Fibroblast of lung (primary cell): Measurements from ENCODE around the gene PEF1.

Experiments
- EZH2 ChIP-seq: IDR thresholded peaks from 2 replicates; pipeline ENCODE4 v1.5.1; 2012; ENCODE audit warnings: low read length, control low read depth, mild to moderate bottlenecking; ENCODE audit errors: missing control alignments
- TF ChIP-seq, protein P1 (sequence below), 2 donors: IDR thresholded peaks in 1 of 2; conservative IDR thresholded peaks in 1 of 2; 1 replicate in 1 of 2; 2 replicates in 1 of 2; pipeline ENCODE4 v1.5.1; 2011 to 2012; ENCODE audit warnings: low read length in 2 of 2, control low read depth in 1 of 2, inconsistent platforms in 1 of 2, low read depth in 1 of 2, mild to moderate bottlenecking in 1 of 2

DNA sequence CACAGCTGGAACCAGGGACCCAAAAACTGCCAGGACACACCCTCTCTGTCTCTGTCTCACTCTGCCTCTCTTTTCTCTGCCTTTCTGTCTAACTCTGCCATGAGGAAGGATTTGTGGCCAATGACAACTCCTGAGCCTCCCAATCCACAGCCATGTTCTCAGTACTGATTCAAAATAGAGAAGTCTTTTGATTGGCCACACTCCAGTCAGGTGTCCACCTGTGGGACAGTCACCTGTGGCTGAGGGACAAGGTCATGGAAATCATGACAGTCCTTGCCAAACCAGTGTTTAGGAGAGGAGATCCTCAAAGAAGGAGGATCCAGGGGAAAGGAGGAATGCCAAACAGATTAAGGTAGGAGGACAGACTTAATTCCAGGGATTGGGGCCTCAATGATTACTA, 52.5 kb downstream of the PEF1 start:
- TF ChIP-seq, protein P1, sequence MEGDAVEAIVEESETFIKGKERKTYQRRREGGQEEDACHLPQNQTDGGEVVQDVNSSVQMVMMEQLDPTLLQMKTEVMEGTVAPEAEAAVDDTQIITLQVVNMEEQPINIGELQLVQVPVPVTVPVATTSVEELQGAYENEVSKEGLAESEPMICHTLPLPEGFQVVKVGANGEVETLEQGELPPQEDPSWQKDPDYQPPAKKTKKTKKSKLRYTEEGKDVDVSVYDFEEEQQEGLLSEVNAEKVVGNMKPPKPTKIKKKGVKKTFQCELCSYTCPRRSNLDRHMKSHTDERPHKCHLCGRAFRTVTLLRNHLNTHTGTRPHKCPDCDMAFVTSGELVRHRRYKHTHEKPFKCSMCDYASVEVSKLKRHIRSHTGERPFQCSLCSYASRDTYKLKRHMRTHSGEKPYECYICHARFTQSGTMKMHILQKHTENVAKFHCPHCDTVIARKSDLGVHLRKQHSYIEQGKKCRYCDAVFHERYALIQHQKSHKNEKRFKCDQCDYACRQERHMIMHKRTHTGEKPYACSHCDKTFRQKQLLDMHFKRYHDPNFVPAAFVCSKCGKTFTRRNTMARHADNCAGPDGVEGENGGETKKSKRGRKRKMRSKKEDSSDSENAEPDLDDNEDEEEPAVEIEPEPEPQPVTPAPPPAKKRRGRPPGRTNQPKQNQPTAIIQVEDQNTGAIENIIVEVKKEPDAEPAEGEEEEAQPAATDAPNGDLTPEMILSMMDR (conservative IDR thresholded peaks at IDR 0.05 in 1 of 2, IDR thresholded peaks at IDR 0.05 in 1 of 2; ENCODE audit: low read depth in 1 of 2, low read length in 2 of 2), result no peak
- no peak for TF ChIP-seq EZH2
